ENCODE measurements around the gene TENT5C.

DNA sequence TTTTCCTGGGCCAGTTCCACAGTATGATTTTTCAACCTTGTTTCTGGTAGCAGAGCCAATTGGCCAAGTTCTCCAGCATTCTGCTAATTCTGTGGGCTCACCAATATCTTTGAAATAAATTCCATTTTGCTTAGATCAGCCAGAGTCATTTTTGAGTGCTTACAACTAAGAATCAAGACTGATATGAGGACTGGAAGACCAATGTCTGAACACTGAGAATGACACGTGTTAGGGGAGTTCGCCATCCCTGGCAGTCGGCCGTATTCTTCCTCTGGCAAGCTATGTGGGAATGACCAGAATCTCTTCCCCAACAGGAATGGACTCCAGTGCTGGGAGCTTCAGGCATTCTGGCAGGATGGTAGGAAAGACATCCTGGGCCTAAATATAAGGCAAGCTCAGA lies 4.9 kb upstream of the TENT5C start:
- TF ChIP-seq, protein P1, sequence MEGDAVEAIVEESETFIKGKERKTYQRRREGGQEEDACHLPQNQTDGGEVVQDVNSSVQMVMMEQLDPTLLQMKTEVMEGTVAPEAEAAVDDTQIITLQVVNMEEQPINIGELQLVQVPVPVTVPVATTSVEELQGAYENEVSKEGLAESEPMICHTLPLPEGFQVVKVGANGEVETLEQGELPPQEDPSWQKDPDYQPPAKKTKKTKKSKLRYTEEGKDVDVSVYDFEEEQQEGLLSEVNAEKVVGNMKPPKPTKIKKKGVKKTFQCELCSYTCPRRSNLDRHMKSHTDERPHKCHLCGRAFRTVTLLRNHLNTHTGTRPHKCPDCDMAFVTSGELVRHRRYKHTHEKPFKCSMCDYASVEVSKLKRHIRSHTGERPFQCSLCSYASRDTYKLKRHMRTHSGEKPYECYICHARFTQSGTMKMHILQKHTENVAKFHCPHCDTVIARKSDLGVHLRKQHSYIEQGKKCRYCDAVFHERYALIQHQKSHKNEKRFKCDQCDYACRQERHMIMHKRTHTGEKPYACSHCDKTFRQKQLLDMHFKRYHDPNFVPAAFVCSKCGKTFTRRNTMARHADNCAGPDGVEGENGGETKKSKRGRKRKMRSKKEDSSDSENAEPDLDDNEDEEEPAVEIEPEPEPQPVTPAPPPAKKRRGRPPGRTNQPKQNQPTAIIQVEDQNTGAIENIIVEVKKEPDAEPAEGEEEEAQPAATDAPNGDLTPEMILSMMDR (IDR thresholded peaks at IDR 0.05; ENCODE audit: low read length) = no peak
- TF ChIP-seq EZH2 (IDR thresholded peaks at IDR 0.05; ENCODE audit: borderline replicate concordance, low read length) = no peak

All from OCI-LY1 (cell line).